Nephron progenitor cell (in vitro differentiated cells): Measurements from ENCODE around the gene HNRNPAB.
A peak's percentile ranks its signal among the peaks of the same experiment; 100 is the strongest.

Experiments
- DNase-seq: peaks from one replicate; pipeline ENCODE4 v3.0.0; 2021
- H3K27ac Mint-ChIP-seq: 2 replicates; pipeline ENCODE4 v1.8.0; 2021; ENCODE audit warnings: mild to moderate bottlenecking, moderate library complexity, mixed read lengths
- H3K27me3 Mint-ChIP-seq: 2 replicates; pipeline ENCODE4 v1.8.0; 2021; ENCODE audit warnings: mild to moderate bottlenecking, low read depth, mixed read lengths; ENCODE audit not compliant: poor library complexity
- H3K36me3 Mint-ChIP-seq: 2 replicates; pipeline ENCODE4 v1.8.0; 2021; ENCODE audit warnings: low read depth, mixed read lengths
- H3K4me1 Mint-ChIP-seq: 2 replicates; pipeline ENCODE4 v1.8.0; 2021; ENCODE audit warnings: mixed read lengths
- H3K4me3 Mint-ChIP-seq: 2 replicates; pipeline ENCODE4 v1.8.0; 2021; ENCODE audit warnings: mild to moderate bottlenecking, moderate library complexity, mixed read lengths
- H3K9me3 Mint-ChIP-seq: 2 replicates; pipeline ENCODE4 v1.8.0; 2021; ENCODE audit warnings: mild to moderate bottlenecking, moderate library complexity, mixed read lengths
- CTCF ChIP-seq: fragments of 200-600 bp; sonication (generic); IDR thresholded peaks from 2 replicates; pipeline ENCODE4 v1.5.0; 2021; ENCODE audit warnings: antibody characterized with exemption

Gene HNRNPAB

GRCh38 chr5:178198706-178199105, 5.6 kb upstream of the HNRNPAB start:
- H3K36me3 Mint-ChIP-seq = no peaks in the 10 kb centered on the region
- no peak for DNase-seq
- H3K27me3 Mint-ChIP-seq = peaks cover 13% of the 10 kb centered on the region
- TF ChIP-seq CTCF = no peak
- H3K9me3 Mint-ChIP-seq = no peaks in the 10 kb centered on the region
- H3K27ac Mint-ChIP-seq = no peak overlapping the region
- H3K4me1 Mint-ChIP-seq = peaks cover 27% of the 10 kb centered on the region
- H3K4me3 Mint-ChIP-seq = no peak overlapping the region

GRCh38 chr5:178199581-178200434, 4.5 kb upstream of the HNRNPAB start:
- H3K27ac Mint-ChIP-seq = no peak overlapping the region

DNA sequence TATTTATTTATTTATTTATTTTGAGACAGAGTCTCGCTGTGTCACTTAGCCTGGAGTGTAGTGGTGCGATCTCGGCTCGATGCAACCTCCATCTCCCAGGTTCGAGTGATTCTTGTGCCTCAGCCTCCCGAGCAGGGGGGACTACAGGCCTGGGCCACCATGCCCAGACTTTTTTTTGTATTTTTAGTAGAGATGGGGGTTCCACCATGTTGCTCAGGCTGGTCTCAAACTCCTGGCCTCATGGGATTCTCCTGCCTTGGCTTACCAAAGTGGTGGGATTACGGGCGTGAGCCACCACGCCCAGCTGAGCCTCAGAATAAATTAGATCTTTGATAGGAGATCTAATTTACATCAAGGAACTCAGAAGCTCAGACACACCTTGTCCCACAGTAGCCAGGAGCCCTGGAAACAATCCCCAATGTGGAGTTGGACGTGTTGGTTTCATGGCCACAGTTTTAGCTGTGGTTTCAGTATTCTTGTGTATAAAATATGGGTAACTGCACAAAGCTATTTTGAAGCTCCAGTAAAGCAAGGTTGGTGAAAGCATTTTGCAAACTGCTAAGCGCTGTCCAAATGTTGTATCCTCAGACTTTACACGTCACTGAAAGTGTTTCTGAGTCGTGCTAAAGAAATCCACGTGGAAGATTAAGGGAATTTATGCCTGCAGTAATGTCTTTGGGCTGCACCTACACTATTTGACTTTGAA, 3.0 kb upstream of the HNRNPAB start:
- no peak for TF ChIP-seq CTCF

More at GRCh38 chr5:178199581-178200434, 4.5 kb upstream of the HNRNPAB start:
- Mint-ChIP-seq H3K27me3 (peaks cover 11% of the 10 kb centered on the region), H3K4me1 (peaks cover 18% of the 10 kb centered on the region), H3K4me3 (no peak overlapping the region), H3K36me3 (no peaks in the 10 kb centered on the region), H3K9me3 (no peaks in the 10 kb centered on the region)
- DNase-seq = no peak
- no peak for TF ChIP-seq CTCF

GRCh38 chr5:178201927-178202235, 2.5 kb upstream of the HNRNPAB start:
- H3K27ac Mint-ChIP-seq = no peak overlapping the region
- DNase-seq = no peak
- peak overlapping the region; percentile 6 for H3K4me3 Mint-ChIP-seq
- no peak for TF ChIP-seq CTCF
- no peaks in the 10 kb centered on the region for H3K9me3 Mint-ChIP-seq
- H3K36me3 Mint-ChIP-seq = peaks cover 16% of the 10 kb centered on the region
- peaks cover 22% of the 10 kb centered on the region for H3K4me1 Mint-ChIP-seq
- H3K27me3 Mint-ChIP-seq = peaks cover 4% of the 10 kb centered on the region

More for the DNA sequence above, 3.0 kb upstream of the HNRNPAB start:
- H3K27me3 Mint-ChIP-seq = peaks cover 5% of the 10 kb centered on the region
- peaks cover 20% of the 10 kb centered on the region for H3K4me1 Mint-ChIP-seq
- H3K9me3 Mint-ChIP-seq = no peaks in the 10 kb centered on the region
- DNase-seq = no peak
- H3K36me3 Mint-ChIP-seq = peaks cover 11% of the 10 kb centered on the region
- H3K27ac Mint-ChIP-seq = no peak overlapping the region
- no peak overlapping the region for H3K4me3 Mint-ChIP-seq

DNA sequence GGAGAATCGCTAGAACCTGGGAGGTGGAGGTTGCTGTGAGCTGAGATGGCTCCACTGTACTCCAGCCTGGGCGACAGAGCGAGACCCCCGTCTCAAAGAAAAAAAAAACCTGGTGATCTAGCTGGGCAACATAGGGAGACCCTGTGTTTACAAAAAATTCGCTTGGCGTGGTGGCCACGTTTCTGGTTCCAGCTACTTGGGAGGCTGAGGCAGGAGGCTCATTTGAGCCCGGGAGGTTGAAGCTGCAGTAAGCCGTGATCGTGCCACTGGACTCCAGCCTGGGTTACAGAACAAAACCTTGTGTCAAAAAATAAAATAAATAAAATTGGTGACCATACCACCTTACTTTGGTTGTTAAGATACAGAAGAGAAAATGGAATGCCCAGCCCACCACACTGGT, 1.8 kb upstream of the HNRNPAB start:
- peaks cover 29% of the 10 kb centered on the region for H3K4me1 Mint-ChIP-seq
- H3K36me3 Mint-ChIP-seq = peaks cover 22% of the 10 kb centered on the region
- TF ChIP-seq CTCF = no peak
- no peaks in the 10 kb centered on the region for H3K9me3 Mint-ChIP-seq
- H3K27me3 Mint-ChIP-seq = peaks cover 3% of the 10 kb centered on the region
- DNase-seq = no peak
- H3K27ac Mint-ChIP-seq = no peak overlapping the region
- H3K4me3 Mint-ChIP-seq = peak overlapping the region; percentile 60
